Measurements from ENCODE around the gene ZFAND3.
A peak's percentile ranks its signal among the peaks of the same experiment; 100 is the strongest.

Gene ZFAND3

GRCh38 chr6:38133932-38134703 lies 314.6 kb downstream of the ZFAND3 start:
- no peak overlapping the region for H3K4me3 ChIP-seq (ENCODE audit: control insufficient read depth, low read depth, low read length)
- DNase-seq (ENCODE audit: low read depth), result no peak
- TF ChIP-seq, protein P1, sequence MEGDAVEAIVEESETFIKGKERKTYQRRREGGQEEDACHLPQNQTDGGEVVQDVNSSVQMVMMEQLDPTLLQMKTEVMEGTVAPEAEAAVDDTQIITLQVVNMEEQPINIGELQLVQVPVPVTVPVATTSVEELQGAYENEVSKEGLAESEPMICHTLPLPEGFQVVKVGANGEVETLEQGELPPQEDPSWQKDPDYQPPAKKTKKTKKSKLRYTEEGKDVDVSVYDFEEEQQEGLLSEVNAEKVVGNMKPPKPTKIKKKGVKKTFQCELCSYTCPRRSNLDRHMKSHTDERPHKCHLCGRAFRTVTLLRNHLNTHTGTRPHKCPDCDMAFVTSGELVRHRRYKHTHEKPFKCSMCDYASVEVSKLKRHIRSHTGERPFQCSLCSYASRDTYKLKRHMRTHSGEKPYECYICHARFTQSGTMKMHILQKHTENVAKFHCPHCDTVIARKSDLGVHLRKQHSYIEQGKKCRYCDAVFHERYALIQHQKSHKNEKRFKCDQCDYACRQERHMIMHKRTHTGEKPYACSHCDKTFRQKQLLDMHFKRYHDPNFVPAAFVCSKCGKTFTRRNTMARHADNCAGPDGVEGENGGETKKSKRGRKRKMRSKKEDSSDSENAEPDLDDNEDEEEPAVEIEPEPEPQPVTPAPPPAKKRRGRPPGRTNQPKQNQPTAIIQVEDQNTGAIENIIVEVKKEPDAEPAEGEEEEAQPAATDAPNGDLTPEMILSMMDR (conservative IDR thresholded peaks at IDR 0.05; ENCODE audit: control insufficient read depth, insufficient read depth, low read depth, low read length), result no peak

DNA sequence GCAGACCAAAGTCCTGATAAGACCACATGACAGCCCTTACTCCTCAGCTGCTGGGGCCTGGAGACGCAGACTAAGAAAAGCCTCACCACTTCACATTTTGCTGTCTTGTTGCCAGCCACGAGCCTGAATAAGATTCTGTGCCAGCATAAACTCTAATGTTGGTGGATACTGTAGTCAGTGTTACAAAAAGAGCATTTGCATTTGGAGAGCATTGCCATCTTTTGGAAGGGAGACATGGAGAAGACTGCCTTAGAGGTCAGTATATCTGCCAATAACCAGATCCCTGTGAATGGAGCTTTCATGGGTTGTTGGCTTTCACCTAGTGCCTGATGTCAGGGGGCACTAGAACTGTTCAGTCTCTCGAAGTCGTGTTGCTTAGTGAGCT lies 315.2 kb downstream of the ZFAND3 start:
- no peak overlapping the region for H3K4me3 ChIP-seq (ENCODE audit: control insufficient read depth, low read depth, low read length)
- no peak for DNase-seq (ENCODE audit: low read depth)
- TF ChIP-seq, protein P1 (conservative IDR thresholded peaks at IDR 0.05; ENCODE audit: control insufficient read depth, insufficient read depth, low read depth, low read length), result no peak

DNA sequence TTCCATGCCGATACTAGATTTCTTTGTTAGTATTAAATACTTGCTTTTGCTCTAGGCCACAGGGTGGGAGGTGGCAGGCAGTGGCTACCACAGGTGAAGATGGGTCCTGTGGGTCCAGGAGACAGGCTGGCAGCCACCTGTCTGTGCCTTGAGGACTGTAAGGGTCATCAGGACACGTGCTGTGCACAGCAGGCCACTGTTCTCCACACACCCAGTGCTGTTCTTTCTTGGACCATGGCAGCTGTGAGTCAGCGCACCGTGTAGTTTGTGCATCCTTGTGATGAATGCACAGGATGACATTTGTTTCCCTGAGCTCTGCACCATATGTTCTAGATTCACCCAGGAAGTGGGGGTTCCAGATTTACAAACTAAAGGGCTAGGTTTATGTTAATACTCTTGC lies 317.0 kb downstream of the ZFAND3 start:
- DNase-seq (ENCODE audit: low read depth), result peak; percentile 76
- no peak overlapping the region for H3K4me3 ChIP-seq (ENCODE audit: control insufficient read depth, low read depth, low read length)
- TF ChIP-seq, protein P1 (conservative IDR thresholded peaks at IDR 0.05; ENCODE audit: control insufficient read depth, insufficient read depth, low read depth, low read length), result no peak

GRCh38 chr6:38137608-38138265 lies 318.2 kb downstream of the ZFAND3 start:
- H3K4me3 ChIP-seq (ENCODE audit: control insufficient read depth, low read depth, low read length), result no peak overlapping the region
- TF ChIP-seq, protein P1 (conservative IDR thresholded peaks at IDR 0.05; ENCODE audit: control insufficient read depth, insufficient read depth, low read depth, low read length), result no peak
- no peak for DNase-seq (ENCODE audit: low read depth)

DNA sequence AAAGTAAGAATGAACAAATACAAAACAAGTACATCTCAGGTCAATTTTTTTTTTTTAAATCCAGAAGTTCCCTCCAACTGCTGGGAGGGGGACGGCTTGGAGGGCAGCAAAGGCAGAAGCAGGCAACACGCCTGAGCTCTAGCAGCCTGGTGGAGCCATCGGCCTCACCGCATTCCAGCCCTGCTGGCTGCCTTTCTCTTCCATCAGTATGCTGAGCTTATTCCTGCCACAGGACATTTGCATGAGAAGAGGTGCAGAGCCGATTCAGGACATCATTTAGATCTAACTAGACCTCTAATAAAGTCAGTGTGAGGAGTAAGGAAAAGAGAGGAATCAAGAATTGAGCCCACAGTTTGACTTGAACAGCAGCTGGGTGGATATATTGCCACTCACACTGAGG lies 318.8 kb downstream of the ZFAND3 start:
- DNase-seq (ENCODE audit: low read depth), result no peak
- TF ChIP-seq, protein P1 (conservative IDR thresholded peaks at IDR 0.05; ENCODE audit: control insufficient read depth, insufficient read depth, low read depth, low read length), result no peak
- no peak overlapping the region for H3K4me3 ChIP-seq (ENCODE audit: control insufficient read depth, low read depth, low read length)

DNA sequence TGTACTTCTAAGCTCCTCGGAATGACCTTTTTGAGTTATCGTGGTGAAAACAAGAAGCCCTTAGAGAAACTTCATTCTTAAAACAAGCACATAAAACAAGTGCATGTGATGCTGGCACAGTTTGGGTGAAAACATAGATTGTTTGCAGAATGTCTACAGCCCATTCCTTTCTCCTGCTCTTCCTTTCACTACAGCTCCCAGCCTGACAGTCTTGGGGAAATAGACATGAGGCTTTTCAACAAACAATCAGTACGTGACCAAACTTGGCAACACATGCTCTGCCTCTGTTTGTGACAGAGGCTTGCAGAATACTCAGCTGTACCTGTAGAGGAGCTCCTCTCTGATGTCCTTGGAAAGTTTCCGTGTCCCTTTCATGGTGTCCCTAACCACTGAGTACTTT lies 321.6 kb downstream of the ZFAND3 start:
- TF ChIP-seq, protein P1 (conservative IDR thresholded peaks at IDR 0.05; ENCODE audit: control insufficient read depth, insufficient read depth, low read depth, low read length), result no peak
- DNase-seq (ENCODE audit: low read depth), result no peak
- no peak overlapping the region for H3K4me3 ChIP-seq (ENCODE audit: control insufficient read depth, low read depth, low read length)
